ENCODE results near the gene NIN.

DNA sequence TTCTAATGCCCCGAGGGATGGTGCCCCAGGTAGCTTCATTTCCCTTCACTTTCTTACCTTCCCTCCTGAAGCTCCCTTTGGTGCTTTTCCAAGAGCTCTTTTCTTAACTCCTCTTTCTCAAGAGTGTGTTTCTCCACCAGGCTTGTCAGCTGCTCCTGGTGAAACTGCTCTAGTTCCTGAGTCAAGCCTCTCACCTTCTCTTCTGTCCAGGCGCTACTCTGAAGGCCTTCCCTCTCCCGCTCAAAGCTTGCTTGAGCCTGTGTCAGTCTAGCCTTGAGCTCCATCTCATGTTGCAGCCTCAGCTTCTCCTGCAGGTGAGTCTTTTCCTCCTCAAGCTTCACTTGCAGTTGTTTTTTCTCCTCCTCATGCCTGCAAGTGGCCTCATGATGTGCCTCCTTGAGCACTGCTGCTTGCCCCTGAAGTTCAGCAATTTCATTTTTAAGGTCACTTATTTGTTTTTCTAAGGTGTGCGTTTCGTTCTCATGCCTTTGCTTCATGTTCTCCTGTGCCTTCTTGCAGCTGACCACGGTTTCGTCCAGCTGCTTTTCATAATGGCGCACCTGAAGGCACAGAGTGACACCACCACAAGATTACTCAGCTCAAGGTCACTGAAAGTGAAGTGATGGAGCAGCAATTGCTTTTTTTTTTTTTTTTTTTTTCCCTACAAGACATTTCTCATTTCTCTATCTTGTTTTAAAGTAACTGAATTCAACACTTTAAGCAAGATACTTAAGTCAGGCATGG is 71.0 kb downstream of the NIN start:
- TF ChIP-seq, protein P1, sequence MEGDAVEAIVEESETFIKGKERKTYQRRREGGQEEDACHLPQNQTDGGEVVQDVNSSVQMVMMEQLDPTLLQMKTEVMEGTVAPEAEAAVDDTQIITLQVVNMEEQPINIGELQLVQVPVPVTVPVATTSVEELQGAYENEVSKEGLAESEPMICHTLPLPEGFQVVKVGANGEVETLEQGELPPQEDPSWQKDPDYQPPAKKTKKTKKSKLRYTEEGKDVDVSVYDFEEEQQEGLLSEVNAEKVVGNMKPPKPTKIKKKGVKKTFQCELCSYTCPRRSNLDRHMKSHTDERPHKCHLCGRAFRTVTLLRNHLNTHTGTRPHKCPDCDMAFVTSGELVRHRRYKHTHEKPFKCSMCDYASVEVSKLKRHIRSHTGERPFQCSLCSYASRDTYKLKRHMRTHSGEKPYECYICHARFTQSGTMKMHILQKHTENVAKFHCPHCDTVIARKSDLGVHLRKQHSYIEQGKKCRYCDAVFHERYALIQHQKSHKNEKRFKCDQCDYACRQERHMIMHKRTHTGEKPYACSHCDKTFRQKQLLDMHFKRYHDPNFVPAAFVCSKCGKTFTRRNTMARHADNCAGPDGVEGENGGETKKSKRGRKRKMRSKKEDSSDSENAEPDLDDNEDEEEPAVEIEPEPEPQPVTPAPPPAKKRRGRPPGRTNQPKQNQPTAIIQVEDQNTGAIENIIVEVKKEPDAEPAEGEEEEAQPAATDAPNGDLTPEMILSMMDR (IDR thresholded peaks at IDR 0.05 in 4 of 5, conservative IDR thresholded peaks at IDR 0.05 in 1 of 5) = no peak
- no peak for TF ChIP-seq POLR2A (IDR thresholded peaks at IDR 0.05)
